Epithelial cell of esophagus (primary cell): Measurements from ENCODE around the gene TSPAN18.

Experiments
- DNase-seq: peaks from one replicate; pipeline ENCODE4 v3.0.0; 2010; ENCODE audit warnings: low read depth
- H3K4me3 ChIP-seq: 2 replicates; pipeline ENCODE4 v1.5.1; 2011; ENCODE audit warnings: mild to moderate bottlenecking, low read length, control low read depth
- TF ChIP-seq, protein P1 (sequence below): IDR thresholded peaks from 2 replicates; pipeline ENCODE4 v1.5.1; 2011; ENCODE audit warnings: low read depth, mild to moderate bottlenecking, low read length, control low read depth, inconsistent platforms; ENCODE audit not compliant: insufficient read depth; ENCODE audit errors: missing control alignments

TSPAN18 gene

DNA sequence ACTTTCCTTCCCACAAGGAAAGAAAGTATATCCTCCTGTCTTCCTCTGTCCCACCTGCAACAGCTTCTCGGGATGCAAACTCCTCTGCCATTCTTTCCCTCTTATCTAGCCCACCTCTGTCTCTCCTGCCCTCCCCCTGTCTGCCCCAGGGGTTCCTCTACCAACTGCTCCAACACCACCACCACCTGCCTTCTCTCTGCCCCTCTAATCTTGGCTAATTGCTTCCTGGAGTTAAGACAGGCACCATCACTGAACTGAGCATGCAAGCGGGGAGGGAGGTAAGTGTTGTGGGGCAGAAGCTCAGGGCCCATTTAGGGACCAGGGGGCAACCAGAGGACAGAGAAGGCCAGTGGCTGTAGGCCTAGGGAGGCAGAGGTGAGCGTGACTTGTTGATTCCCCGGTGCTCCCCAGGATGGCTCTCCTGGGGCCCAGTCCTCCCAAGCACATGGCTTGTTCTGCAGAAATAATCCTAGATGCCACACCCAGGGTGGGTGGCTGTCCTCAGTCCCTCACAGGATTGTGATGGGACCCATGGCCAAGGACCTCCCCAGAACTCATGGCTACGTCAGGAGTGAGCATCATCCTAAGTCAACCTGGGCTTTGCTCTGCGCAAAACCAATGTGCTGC is 112.8 kb downstream of the TSPAN18 start:
- H3K4me3 ChIP-seq = no peak overlapping the region
- TF ChIP-seq, protein P1, sequence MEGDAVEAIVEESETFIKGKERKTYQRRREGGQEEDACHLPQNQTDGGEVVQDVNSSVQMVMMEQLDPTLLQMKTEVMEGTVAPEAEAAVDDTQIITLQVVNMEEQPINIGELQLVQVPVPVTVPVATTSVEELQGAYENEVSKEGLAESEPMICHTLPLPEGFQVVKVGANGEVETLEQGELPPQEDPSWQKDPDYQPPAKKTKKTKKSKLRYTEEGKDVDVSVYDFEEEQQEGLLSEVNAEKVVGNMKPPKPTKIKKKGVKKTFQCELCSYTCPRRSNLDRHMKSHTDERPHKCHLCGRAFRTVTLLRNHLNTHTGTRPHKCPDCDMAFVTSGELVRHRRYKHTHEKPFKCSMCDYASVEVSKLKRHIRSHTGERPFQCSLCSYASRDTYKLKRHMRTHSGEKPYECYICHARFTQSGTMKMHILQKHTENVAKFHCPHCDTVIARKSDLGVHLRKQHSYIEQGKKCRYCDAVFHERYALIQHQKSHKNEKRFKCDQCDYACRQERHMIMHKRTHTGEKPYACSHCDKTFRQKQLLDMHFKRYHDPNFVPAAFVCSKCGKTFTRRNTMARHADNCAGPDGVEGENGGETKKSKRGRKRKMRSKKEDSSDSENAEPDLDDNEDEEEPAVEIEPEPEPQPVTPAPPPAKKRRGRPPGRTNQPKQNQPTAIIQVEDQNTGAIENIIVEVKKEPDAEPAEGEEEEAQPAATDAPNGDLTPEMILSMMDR = no peak
- no peak for DNase-seq

DNA sequence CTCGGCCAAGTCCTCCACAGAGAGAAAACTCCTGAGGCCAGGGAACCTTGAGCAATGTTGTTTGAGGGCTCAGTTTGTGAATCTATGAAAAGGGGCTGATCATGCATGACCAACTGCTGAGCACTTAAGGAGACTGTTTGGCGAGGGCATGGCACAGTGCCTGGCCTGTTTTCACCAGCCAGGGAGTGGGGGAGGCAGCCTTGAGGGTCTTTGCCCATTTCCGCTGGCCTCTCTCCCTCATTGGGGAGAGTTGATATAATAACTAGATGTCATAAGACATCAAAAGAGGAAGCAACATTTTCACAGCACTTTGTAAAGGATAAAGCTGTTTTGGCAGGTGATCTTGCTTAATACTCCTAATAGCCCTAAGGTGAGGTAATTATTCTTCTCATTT is 113.3 kb downstream of the TSPAN18 start:
- DNase-seq = no peak
- TF ChIP-seq, protein P1 = no peak
- no peak overlapping the region for H3K4me3 ChIP-seq

DNA sequence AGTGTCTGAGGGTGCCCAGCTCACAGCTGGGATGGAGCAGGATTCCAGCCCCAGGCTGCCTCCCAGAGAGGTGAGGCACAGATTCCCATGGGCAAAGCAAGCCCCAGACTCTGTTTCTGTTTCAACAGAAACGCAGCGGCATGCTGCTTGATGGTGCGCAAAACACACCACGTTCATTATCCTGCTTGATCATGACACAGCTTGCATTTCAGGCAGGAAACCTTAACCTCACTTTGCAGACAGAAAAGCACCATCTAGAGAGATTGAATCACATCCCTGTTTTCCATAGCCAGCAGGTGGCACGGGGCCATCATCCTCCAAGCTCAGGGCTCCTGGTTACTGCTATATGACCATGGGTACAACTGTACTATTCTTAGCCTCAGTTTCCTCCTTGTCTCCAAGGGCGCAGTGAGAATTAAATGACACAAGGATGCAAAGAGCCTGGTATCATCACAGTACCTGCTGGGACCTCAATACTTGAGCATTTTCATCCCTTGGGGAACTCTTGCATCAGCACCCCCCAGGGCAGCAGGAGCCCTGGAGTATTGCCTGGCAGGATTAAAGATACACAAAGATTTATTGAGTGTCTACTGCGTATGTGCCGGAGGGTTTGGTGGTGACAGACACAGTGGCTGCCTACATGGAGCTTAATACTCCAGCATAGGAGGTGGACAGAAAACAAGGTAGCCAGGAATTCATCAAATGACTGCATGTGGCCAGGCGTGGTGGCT is 113.9 kb downstream of the TSPAN18 start:
- TF ChIP-seq, protein P1 = no peak
- H3K4me3 ChIP-seq = no peak overlapping the region
- no peak for DNase-seq

DNA sequence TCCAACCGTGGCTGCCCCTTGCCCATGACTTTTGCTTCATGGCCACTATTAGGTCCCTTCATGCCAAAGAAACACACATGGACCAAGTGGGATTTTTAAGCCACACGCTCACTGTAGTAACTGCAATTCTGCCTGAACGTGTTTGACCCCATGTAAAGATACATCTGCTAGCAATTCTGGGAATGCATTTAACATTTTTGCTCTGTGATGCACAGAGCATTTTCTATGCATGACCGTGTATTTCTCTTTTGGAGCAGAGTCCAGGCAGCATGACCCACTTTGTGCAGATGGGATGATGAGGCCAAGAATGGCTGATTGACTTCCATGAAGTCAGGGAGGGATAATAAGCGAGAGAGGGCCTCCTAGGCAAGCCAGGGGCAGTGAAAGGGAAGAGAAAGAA is 115.5 kb downstream of the TSPAN18 start:
- H3K4me3 ChIP-seq = no peak overlapping the region
- DNase-seq = no peak
- TF ChIP-seq, protein P1 = no peak

DNA sequence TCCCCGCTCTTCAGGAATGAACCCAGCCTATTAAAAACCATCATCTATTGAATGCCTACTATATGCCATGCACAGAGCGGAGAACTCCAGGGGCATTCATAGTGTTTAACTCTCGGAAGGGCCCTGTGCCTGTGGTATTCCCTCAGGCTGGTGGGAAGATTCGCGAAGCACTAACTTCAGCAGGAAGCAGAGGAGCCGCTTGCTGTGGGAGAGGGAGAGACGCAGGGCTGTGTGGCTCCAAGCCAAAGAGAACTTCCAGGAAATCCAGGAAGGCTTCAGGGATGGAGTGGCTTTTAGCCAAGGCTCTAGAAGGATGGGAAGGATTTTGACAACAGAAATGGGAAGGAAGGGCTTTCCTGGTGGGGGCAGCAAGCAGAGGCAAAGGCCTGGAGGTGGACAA is 120.1 kb downstream of the TSPAN18 start:
- no peak overlapping the region for H3K4me3 ChIP-seq
- DNase-seq = no peak
- TF ChIP-seq, protein P1 = no peak

DNA sequence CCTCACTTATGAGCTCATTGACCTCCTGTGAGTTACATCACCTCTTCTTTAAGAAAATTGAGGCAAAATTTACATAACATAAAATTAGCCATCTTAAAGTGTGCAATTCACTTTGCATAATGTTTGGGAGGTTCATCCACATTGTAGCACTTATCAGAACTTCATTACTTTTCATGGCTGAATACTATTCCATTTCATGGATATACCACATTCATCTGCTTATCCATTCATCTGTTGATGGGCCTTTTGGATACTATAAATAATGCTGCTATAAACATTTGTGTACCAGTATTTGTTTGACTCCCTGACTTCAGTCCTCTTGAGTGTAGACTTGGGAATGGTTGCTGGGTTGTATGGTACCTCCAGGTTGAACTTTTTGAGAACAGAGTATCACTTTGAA is 120.6 kb downstream of the TSPAN18 start:
- no peak for DNase-seq
- TF ChIP-seq, protein P1 = no peak
- no peak overlapping the region for H3K4me3 ChIP-seq
